Lower lobe of right lung (tissue), 2 donors: ENCODE results near the gene CHAF1A. TPM values are rescaled to one million over a fixed set of nuclear protein-coding genes. Genes with fewer than 3 reads are reported as not detected.

Experiments
- ATAC-seq, 2 donors: fragments of 200-7000 bp; cut with Tn5 transposase; one replicate each; pipeline ENCODE4 v1.9.1; 2020 to 2022; ENCODE audit warnings: mild to moderate bottlenecking in 2 of 2, moderate library complexity in 2 of 2
- DNase-seq: peaks from one replicate; pipeline ENCODE4 v3.0.0-alpha.2; 2020
- H3K27ac ChIP-seq: fragments of 200-600 bp; one replicate; pipeline ENCODE4 v1.8.0; 2022
- H3K27me3 ChIP-seq: fragments of 200-600 bp; one replicate; pipeline ENCODE4 v1.8.0; 2022; ENCODE audit warnings: low read depth
- H3K36me3 ChIP-seq: fragments of 200-600 bp; one replicate; pipeline ENCODE4 v1.8.0; 2022; ENCODE audit warnings: mild to moderate bottlenecking
- H3K4me1 ChIP-seq: fragments of 200-600 bp; one replicate; pipeline ENCODE4 v1.8.0; 2022
- H3K4me3 ChIP-seq: fragments of 200-600 bp; one replicate; pipeline ENCODE4 v1.8.0; 2022; ENCODE audit warnings: mild to moderate bottlenecking
- H3K9me3 ChIP-seq: fragments of 200-600 bp; one replicate; pipeline ENCODE4 v1.8.0; 2022
- CTCF ChIP-seq: fragments of 200-600 bp; IDR thresholded peaks from one replicate; pipeline ENCODE4 v1.8.0; 2022; ENCODE audit warnings: antibody characterized with exemption, mild to moderate bottlenecking
- intact Hi-C: fragments of 100-400 bp; cut with DNase I; formaldehyde crosslinking; loops from one replicate; pipeline ENCODE4 v1.11.0; 2022
- total RNA-seq: library from RNA; stranded (reverse); fragmentation: NEBNext Ultra II Directional; extraction: Animal tissue kit (Norgen Biotek cat#: 25700); gene quantifications from one replicate; pipeline ENCODE4 v1.2.1, GENCODE V29; 2021
- donor health status: DM: no; HTN: yes; CAD: no; lungs with severe emphysema.

The CHAF1A gene
- total RNA-seq, 1 donor from 2014 or later, result 7.2 TPM

GRCh38 chr19:4374498-4375163 is 27.8 kb upstream of the CHAF1A start:
- peak; percentile 76 for ATAC-seq

GRCh38 chr19:4375164-4376027 is 27.0 kb upstream of the CHAF1A start:
- ATAC-seq (peak; percentile 57 to 73), DNase-seq (peak; percentile 81)
- Histone ChIP-seq H3K27me3 (no peaks in the 10 kb centered on the region), H3K27ac (peak overlapping the region; percentile 85), H3K9me3 (no peaks in the 10 kb centered on the region), H3K36me3 (peaks cover 3% of the 10 kb centered on the region), H3K4me3 (no peak overlapping the region), H3K4me1 (peaks cover 90% of the 10 kb centered on the region)
- TF ChIP-seq CTCF, result peak; percentile 19
- intact Hi-C loops, result no loop called here

More at GRCh38 chr19:4374498-4375163, 27.8 kb upstream of the CHAF1A start:
- Histone ChIP-seq H3K4me3 (peak overlapping the region; percentile 8), H3K36me3 (peaks cover 3% of the 10 kb centered on the region), H3K27me3 (no peaks in the 10 kb centered on the region), H3K9me3 (no peaks in the 10 kb centered on the region), H3K27ac (peak overlapping the region; percentile 85), H3K4me1 (peaks cover 90% of the 10 kb centered on the region)
- peak; percentile 74 for DNase-seq
- no peak for TF ChIP-seq CTCF
- intact Hi-C loops, result no loop called here

GRCh38 chr19:4376028-4376670 is 26.3 kb upstream of the CHAF1A start:
- Histone ChIP-seq H3K27ac (peak overlapping the region; percentile 85), H3K36me3 (peaks cover 3% of the 10 kb centered on the region), H3K9me3 (no peaks in the 10 kb centered on the region), H3K4me1 (peaks cover 87% of the 10 kb centered on the region), H3K4me3 (no peak overlapping the region), H3K27me3 (no peaks in the 10 kb centered on the region)
- ATAC-seq (no peak), DNase-seq (no peak)
- intact Hi-C loops, result no loop called here
- no peak for TF ChIP-seq CTCF

- peaks cover 83% of the 10 kb centered on the region for H3K4me1 ChIP-seq
Observed at GRCh38 chr19:4376671-4376990, 25.8 kb upstream of the CHAF1A start.

More at GRCh38 chr19:4376671-4376990, 25.8 kb upstream of the CHAF1A start:
- no peak for DNase-seq
- TF ChIP-seq CTCF, result no peak
- ATAC-seq, result no peak
- intact Hi-C loops, result no loop called here
- no peak overlapping the region for H3K4me3 ChIP-seq
- H3K36me3 ChIP-seq, result peaks cover 1% of the 10 kb centered on the region
- H3K9me3 ChIP-seq, result no peaks in the 10 kb centered on the region
- peak overlapping the region; percentile 41 for H3K27ac ChIP-seq
- no peaks in the 10 kb centered on the region for H3K27me3 ChIP-seq
